Activated T-cell treated with anti-CD3 and anti-CD28 coated beads, Interleukin-2, amount 50 U/mL, for 24 hours (primary cell): ENCODE data around the gene HECTD2.

Experiments used
- DNase-seq: peaks from one replicate; pipeline ENCODE4 v3.0.0-alpha.2; 2020
- H3K27ac Mint-ChIP-seq: 2 replicates; pipeline ENCODE4 v1.8.0; 2020; ENCODE audit warnings: mild to moderate bottlenecking, mixed read lengths
- H3K27me3 Mint-ChIP-seq: 2 replicates; pipeline ENCODE4 v1.8.0; 2020; ENCODE audit warnings: mixed read lengths
- H3K36me3 Mint-ChIP-seq: 2 replicates; pipeline ENCODE4 v1.8.0; 2020; ENCODE audit warnings: low read depth, mixed read lengths
- H3K4me1 Mint-ChIP-seq: 2 replicates; pipeline ENCODE4 v1.8.0; 2020; ENCODE audit warnings: low read depth, mixed read lengths
- H3K4me3 Mint-ChIP-seq: 2 replicates; pipeline ENCODE4 v1.8.0; 2020; ENCODE audit warnings: mild to moderate bottlenecking, moderate library complexity, mixed read lengths
- H3K9me3 Mint-ChIP-seq: 2 replicates; pipeline ENCODE4 v1.8.0; 2020; ENCODE audit warnings: mixed read lengths

Gene HECTD2

GRCh38 chr10:91477236-91477635, 67.1 kb downstream of the HECTD2 start:
- no peaks in the 10 kb centered on the region for H3K36me3 Mint-ChIP-seq
- no peaks in the 10 kb centered on the region for H3K27me3 Mint-ChIP-seq
- H3K4me1 Mint-ChIP-seq, result no peaks in the 10 kb centered on the region
- no peaks in the 10 kb centered on the region for H3K9me3 Mint-ChIP-seq
- no peak overlapping the region for H3K27ac Mint-ChIP-seq
- no peak for DNase-seq
- H3K4me3 Mint-ChIP-seq, result no peak overlapping the region

GRCh38 chr10:91479583-91479982, 69.4 kb downstream of the HECTD2 start:
- no peak overlapping the region for H3K4me3 Mint-ChIP-seq
- no peaks in the 10 kb centered on the region for H3K9me3 Mint-ChIP-seq
- peaks cover 3% of the 10 kb centered on the region for H3K36me3 Mint-ChIP-seq
- no peaks in the 10 kb centered on the region for H3K4me1 Mint-ChIP-seq
- no peak for DNase-seq
- H3K27ac Mint-ChIP-seq, result no peak overlapping the region
- no peaks in the 10 kb centered on the region for H3K27me3 Mint-ChIP-seq

- no peaks in the 10 kb centered on the region for H3K4me1 Mint-ChIP-seq
- H3K9me3 Mint-ChIP-seq, result no peaks in the 10 kb centered on the region
- H3K4me3 Mint-ChIP-seq, result no peak overlapping the region
Observed at GRCh38 chr10:91487911-91488582, 77.9 kb downstream of the HECTD2 start.

GRCh38 chr10:91493313-91493712, 83.2 kb downstream of the HECTD2 start:
- H3K36me3 Mint-ChIP-seq, result no peaks in the 10 kb centered on the region
- H3K9me3 Mint-ChIP-seq, result no peaks in the 10 kb centered on the region
- DNase-seq, result no peak
- no peaks in the 10 kb centered on the region for H3K27me3 Mint-ChIP-seq
- no peak overlapping the region for H3K4me3 Mint-ChIP-seq
- no peak overlapping the region for H3K27ac Mint-ChIP-seq
- H3K4me1 Mint-ChIP-seq, result no peaks in the 10 kb centered on the region

More at GRCh38 chr10:91487911-91488582, 77.9 kb downstream of the HECTD2 start:
- DNase-seq, result no peak
- H3K27me3 Mint-ChIP-seq, result no peaks in the 10 kb centered on the region
- H3K27ac Mint-ChIP-seq, result no peak overlapping the region
- H3K36me3 Mint-ChIP-seq, result peaks cover 3% of the 10 kb centered on the region

- Mint-ChIP-seq H3K36me3 (peaks cover 8% of the 10 kb centered on the region), H3K27me3 (no peaks in the 10 kb centered on the region), H3K4me3 (no peak overlapping the region), H3K4me1 (no peaks in the 10 kb centered on the region), H3K9me3 (no peaks in the 10 kb centered on the region), H3K27ac (no peak overlapping the region)
- DNase-seq, result no peak
Observed at GRCh38 chr10:91495402-91495801, 85.3 kb downstream of the HECTD2 start.

- Mint-ChIP-seq H3K36me3 (peaks cover 9% of the 10 kb centered on the region), H3K9me3 (no peaks in the 10 kb centered on the region), H3K27ac (no peak overlapping the region)
Observed at GRCh38 chr10:91496016-91496415, 85.9 kb downstream of the HECTD2 start.

GRCh38 chr10:91511549-91512330, 101.6 kb downstream of the HECTD2 start:
- peaks cover 3% of the 10 kb centered on the region for H3K4me1 Mint-ChIP-seq
- H3K4me3 Mint-ChIP-seq, result no peak overlapping the region
- no peaks in the 10 kb centered on the region for H3K9me3 Mint-ChIP-seq
- no peak for DNase-seq
- H3K27me3 Mint-ChIP-seq, result no peaks in the 10 kb centered on the region
- H3K36me3 Mint-ChIP-seq, result no peaks in the 10 kb centered on the region
- H3K27ac Mint-ChIP-seq, result no peak overlapping the region

More at GRCh38 chr10:91496016-91496415, 85.9 kb downstream of the HECTD2 start:
- Mint-ChIP-seq H3K4me1 (no peaks in the 10 kb centered on the region), H3K4me3 (no peak overlapping the region), H3K27me3 (no peaks in the 10 kb centered on the region)
- DNase-seq, result no peak

GRCh38 chr10:91512458-91512857, 102.3 kb downstream of the HECTD2 start:
- H3K27ac Mint-ChIP-seq, result no peak overlapping the region
- no peak overlapping the region for H3K4me3 Mint-ChIP-seq
- no peaks in the 10 kb centered on the region for H3K36me3 Mint-ChIP-seq
- peaks cover 3% of the 10 kb centered on the region for H3K4me1 Mint-ChIP-seq
- H3K27me3 Mint-ChIP-seq, result no peaks in the 10 kb centered on the region
- H3K9me3 Mint-ChIP-seq, result peaks cover under 1% of the 10 kb centered on the region
- no peak for DNase-seq

- H3K36me3 Mint-ChIP-seq, result no peaks in the 10 kb centered on the region
- H3K9me3 Mint-ChIP-seq, result peaks cover 7% of the 10 kb centered on the region
- H3K27ac Mint-ChIP-seq, result no peak overlapping the region
- no peak for DNase-seq
- peaks cover 3% of the 10 kb centered on the region for H3K4me1 Mint-ChIP-seq
- H3K4me3 Mint-ChIP-seq, result no peak overlapping the region
- no peaks in the 10 kb centered on the region for H3K27me3 Mint-ChIP-seq
Observed at GRCh38 chr10:91513598-91514424, 103.7 kb downstream of the HECTD2 start.

- Mint-ChIP-seq H3K36me3 (no peaks in the 10 kb centered on the region), H3K4me3 (no peak overlapping the region), H3K27me3 (no peaks in the 10 kb centered on the region), H3K4me1 (peaks cover 3% of the 10 kb centered on the region), H3K9me3 (peaks cover 7% of the 10 kb centered on the region), H3K27ac (no peak overlapping the region)
- DNase-seq, result no peak
Observed at GRCh38 chr10:91514787-91515186, 104.6 kb downstream of the HECTD2 start.

GRCh38 chr10:91517394-91517793, 107.2 kb downstream of the HECTD2 start:
- Mint-ChIP-seq H3K36me3 (no peaks in the 10 kb centered on the region), H3K4me1 (no peaks in the 10 kb centered on the region), H3K4me3 (no peak overlapping the region), H3K27me3 (no peaks in the 10 kb centered on the region), H3K9me3 (peaks cover 7% of the 10 kb centered on the region), H3K27ac (no peak overlapping the region)
- DNase-seq, result no peak

- peaks cover 7% of the 10 kb centered on the region for H3K9me3 Mint-ChIP-seq
- no peaks in the 10 kb centered on the region for H3K36me3 Mint-ChIP-seq
- H3K4me3 Mint-ChIP-seq, result no peak overlapping the region
- H3K4me1 Mint-ChIP-seq, result no peaks in the 10 kb centered on the region
- no peak for DNase-seq
- no peak overlapping the region for H3K27ac Mint-ChIP-seq
- peaks cover 4% of the 10 kb centered on the region for H3K27me3 Mint-ChIP-seq
Observed at GRCh38 chr10:91519899-91520514, 109.9 kb downstream of the HECTD2 start.

- no peak for DNase-seq
- peaks cover 6% of the 10 kb centered on the region for H3K27me3 Mint-ChIP-seq
- peaks cover 7% of the 10 kb centered on the region for H3K9me3 Mint-ChIP-seq
- no peak overlapping the region for H3K27ac Mint-ChIP-seq
- H3K4me3 Mint-ChIP-seq, result no peak overlapping the region
- H3K4me1 Mint-ChIP-seq, result no peaks in the 10 kb centered on the region
- no peaks in the 10 kb centered on the region for H3K36me3 Mint-ChIP-seq
Observed at GRCh38 chr10:91520661-91521060, 110.5 kb downstream of the HECTD2 start.

GRCh38 chr10:91521439-91521838, 111.3 kb downstream of the HECTD2 start:
- no peak for DNase-seq

More at GRCh38 chr10:91521439-91521838, 111.3 kb downstream of the HECTD2 start:
- Mint-ChIP-seq H3K9me3 (peaks cover 7% of the 10 kb centered on the region), H3K27ac (no peak overlapping the region), H3K4me3 (no peak overlapping the region), H3K27me3 (peaks cover 12% of the 10 kb centered on the region), H3K36me3 (no peaks in the 10 kb centered on the region), H3K4me1 (no peaks in the 10 kb centered on the region)
